GM12878 (cell line): ENCODE measurements around the gene ZSCAN9. TPM values are rescaled to one million over a fixed set of nuclear protein-coding genes. Genes with fewer than 3 reads are reported as not detected.

Experiments used
- CBFB ChIP-seq: IDR thresholded peaks from 2 replicates; pipeline ENCODE4 v1.6.1; 2016; ENCODE audit warnings: antibody characterized with exemption, low read depth
- EP300 ChIP-seq, 2 experiments: fragments of 150-350 bp in 1 of 2; IDR thresholded peaks; 2 replicates each; pipeline ENCODE4 v1.6.1; 2011 to 2012; ENCODE audit warnings: low read depth in 2 of 2, low read length in 2 of 2, borderline replicate concordance in 1 of 2, improper control_type of control experiment in 1 of 2, inconsistent platforms in 1 of 2; ENCODE audit not compliant: control insufficient read depth in 1 of 2
- FOXK2 ChIP-seq: fragments of 450-650 bp; IDR thresholded peaks from 2 replicates; pipeline ENCODE4 v1.6.1; 2017; ENCODE audit warnings: mild to moderate bottlenecking, moderate library complexity
- IKZF2 ChIP-seq, 2 experiments: fragments of 450-650 bp; IDR thresholded peaks; 2 replicates each; pipeline ENCODE4 v1.6.1; 2017; ENCODE audit warnings: mild to moderate bottlenecking in 2 of 2, moderate library complexity in 2 of 2
- NFXL1 ChIP-seq: fragments of 450-650 bp; IDR thresholded peaks from 2 replicates; pipeline ENCODE4 v1.6.1; 2017; ENCODE audit warnings: antibody characterized with exemption, mild to moderate bottlenecking, borderline replicate concordance
- PAX8 ChIP-seq: fragments of 450-650 bp; IDR thresholded peaks from 2 replicates; pipeline ENCODE4 v1.6.1; 2017; ENCODE audit warnings: mild to moderate bottlenecking, moderate library complexity
- POLR2AphosphoS2 ChIP-seq: IDR thresholded peaks from 2 replicates; pipeline ENCODE4 v1.6.1; 2011; ENCODE audit warnings: low read depth, mild to moderate bottlenecking, low read length, improper control_type of control experiment, moderate library complexity
- RAD51 ChIP-seq: fragments of 450-650 bp; IDR thresholded peaks from 2 replicates; pipeline ENCODE4 v1.6.1; 2016; ENCODE audit warnings: moderate library complexity, mild to moderate bottlenecking, inconsistent platforms
- RB1 ChIP-seq: fragments of 450-650 bp; formaldehyde crosslinking; IDR thresholded peaks from 2 replicates; pipeline ENCODE4 v1.6.1; 2017; ENCODE audit warnings: mild to moderate bottlenecking, borderline replicate concordance
- STAT1 ChIP-seq: fragments of 450-650 bp; conservative IDR thresholded peaks from 2 replicates; pipeline ENCODE4 v1.6.1; 2014; ENCODE audit warnings: antibody characterized with exemption, mild to moderate bottlenecking
- SUZ12 ChIP-seq: fragments of 200-600 bp; sonication (generic); IDR thresholded peaks from one replicate; pipeline ENCODE4 v1.6.1; 2018; ENCODE audit warnings: antibody characterized with exemption, mild to moderate bottlenecking; ENCODE audit not compliant: unreplicated experiment
- YBX1 ChIP-seq: fragments of 450-650 bp; IDR thresholded peaks from 2 replicates; pipeline ENCODE4 v1.6.1; 2016; ENCODE audit warnings: antibody characterized with exemption
- ZBED1 ChIP-seq: IDR thresholded peaks from 2 replicates; pipeline ENCODE4 v1.6.1; 2016; ENCODE audit warnings: borderline replicate concordance
- ZNF274 ChIP-seq: IDR thresholded peaks from one replicate; pipeline ENCODE4 v1.8.0; 2011; ENCODE audit not compliant: insufficient read length, insufficient read depth
- ZSCAN29 ChIP-seq: fragments of 450-650 bp; IDR thresholded peaks from 2 replicates; pipeline ENCODE4 v1.6.1; 2017; ENCODE audit warnings: mild to moderate bottlenecking, moderate library complexity
- polyA plus RNA-seq, 11 experiments: library from polyadenylated mRNA; depleted of rRNA in 4 of 11; unstranded in 6 of 11; stranded (reverse) in 5 of 11; fragments of >200 nt; fragmentation: Nextera tagmentation in 4 of 11; fragmentation: Illumina TruSeq in 1 of 11; extraction: Ambion mirVana in 4 of 11; extraction: Trizol in 1 of 11; gene quantifications; 1 replicate in 1 of 11; 2 replicates in 10 of 11; pipeline versions ENCODE4 v1.2.1 to v1.2.3, GENCODE V29; 2011 to 2016; ENCODE audit warnings: inconsistent platforms in 2 of 11, missing spikeins in 2 of 11, low read depth in 1 of 11
- total RNA-seq, 4 experiments: library from RNA; depleted of rRNA in 3 of 4; stranded (reverse); fragments of >200 nt in 3 of 4; fragmentation: Illumina TruSeq in 1 of 4; extraction: Trizol in 1 of 4; gene quantifications; 2 replicates each; pipeline versions ENCODE4 v1.2.1 to v1.2.3, GENCODE V29; 2013 to 2021
- TF ChIP-seq, protein P1 (sequence below): fragments of 150-350 bp; IDR thresholded peaks from 2 replicates; pipeline ENCODE4 v1.6.1; 2016; ENCODE audit warnings: low read depth, low read length
- TF ChIP-seq, protein P2 (sequence below): fragments of 450-650 bp; IDR thresholded peaks from 2 replicates; pipeline ENCODE4 v1.6.1; 2018; ENCODE audit warnings: borderline replicate concordance, mild to moderate bottlenecking; ENCODE audit not compliant: partially characterized antibody
- TF ChIP-seq, protein P3 (sequence below): IDR thresholded peaks from 2 replicates; pipeline ENCODE4 v1.6.1; 2012; ENCODE audit warnings: low read depth, low read length, improper control_type of control experiment
- TF ChIP-seq, protein P4 (sequence below): fragments of 450-650 bp; IDR thresholded peaks from 2 replicates; pipeline ENCODE4 v1.6.1; 2017; ENCODE audit warnings: low read depth, mild to moderate bottlenecking, moderate library complexity

Gene ZSCAN9
- total and polyA plus RNA-seq, 10 of the 15 experiments (the other 5 are each of a cell fraction or from before 2014, with no cell fraction given), result 8.1 to 28.7 (median 17.4) TPM

DNA sequence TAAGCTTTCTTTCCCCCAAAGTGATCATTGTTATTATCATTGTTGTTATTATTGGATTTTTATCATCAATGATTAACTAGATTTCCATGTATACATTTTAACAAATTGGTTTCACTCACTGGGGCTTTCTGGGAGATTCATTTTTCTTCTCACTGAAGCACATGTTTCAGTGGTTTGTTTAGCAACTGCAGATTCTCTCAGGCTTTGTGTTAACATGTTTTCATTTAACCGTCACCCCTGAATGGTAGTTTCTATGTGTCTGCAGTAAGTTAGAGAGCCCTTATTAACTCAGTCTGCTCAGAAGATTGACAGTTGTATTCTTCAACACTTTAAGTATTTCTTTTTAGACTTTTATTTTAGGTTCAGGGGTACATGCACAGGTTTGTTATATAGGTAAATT, 14.6 kb downstream of the ZSCAN9 start (continued):
- TF ChIP-seq, protein P1, sequence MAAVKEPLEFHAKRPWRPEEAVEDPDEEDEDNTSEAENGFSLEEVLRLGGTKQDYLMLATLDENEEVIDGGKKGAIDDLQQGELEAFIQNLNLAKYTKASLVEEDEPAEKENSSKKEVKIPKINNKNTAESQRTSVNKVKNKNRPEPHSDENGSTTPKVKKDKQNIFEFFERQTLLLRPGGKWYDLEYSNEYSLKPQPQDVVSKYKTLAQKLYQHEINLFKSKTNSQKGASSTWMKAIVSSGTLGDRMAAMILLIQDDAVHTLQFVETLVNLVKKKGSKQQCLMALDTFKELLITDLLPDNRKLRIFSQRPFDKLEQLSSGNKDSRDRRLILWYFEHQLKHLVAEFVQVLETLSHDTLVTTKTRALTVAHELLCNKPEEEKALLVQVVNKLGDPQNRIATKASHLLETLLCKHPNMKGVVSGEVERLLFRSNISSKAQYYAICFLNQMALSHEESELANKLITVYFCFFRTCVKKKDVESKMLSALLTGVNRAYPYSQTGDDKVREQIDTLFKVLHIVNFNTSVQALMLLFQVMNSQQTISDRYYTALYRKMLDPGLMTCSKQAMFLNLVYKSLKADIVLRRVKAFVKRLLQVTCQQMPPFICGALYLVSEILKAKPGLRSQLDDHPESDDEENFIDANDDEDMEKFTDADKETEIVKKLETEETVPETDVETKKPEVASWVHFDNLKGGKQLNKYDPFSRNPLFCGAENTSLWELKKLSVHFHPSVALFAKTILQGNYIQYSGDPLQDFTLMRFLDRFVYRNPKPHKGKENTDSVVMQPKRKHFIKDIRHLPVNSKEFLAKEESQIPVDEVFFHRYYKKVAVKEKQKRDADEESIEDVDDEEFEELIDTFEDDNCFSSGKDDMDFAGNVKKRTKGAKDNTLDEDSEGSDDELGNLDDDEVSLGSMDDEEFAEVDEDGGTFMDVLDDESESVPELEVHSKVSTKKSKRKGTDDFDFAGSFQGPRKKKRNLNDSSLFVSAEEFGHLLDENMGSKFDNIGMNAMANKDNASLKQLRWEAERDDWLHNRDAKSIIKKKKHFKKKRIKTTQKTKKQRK, result no peak
- 0 out of 2 replicates have a peak, but pooled peaks have one; percentile 22 for TF ChIP-seq RAD51
- TF ChIP-seq FOXK2, result peak; percentile 58; the same call in 1 of the 2 replicates
- TF ChIP-seq, protein P2, sequence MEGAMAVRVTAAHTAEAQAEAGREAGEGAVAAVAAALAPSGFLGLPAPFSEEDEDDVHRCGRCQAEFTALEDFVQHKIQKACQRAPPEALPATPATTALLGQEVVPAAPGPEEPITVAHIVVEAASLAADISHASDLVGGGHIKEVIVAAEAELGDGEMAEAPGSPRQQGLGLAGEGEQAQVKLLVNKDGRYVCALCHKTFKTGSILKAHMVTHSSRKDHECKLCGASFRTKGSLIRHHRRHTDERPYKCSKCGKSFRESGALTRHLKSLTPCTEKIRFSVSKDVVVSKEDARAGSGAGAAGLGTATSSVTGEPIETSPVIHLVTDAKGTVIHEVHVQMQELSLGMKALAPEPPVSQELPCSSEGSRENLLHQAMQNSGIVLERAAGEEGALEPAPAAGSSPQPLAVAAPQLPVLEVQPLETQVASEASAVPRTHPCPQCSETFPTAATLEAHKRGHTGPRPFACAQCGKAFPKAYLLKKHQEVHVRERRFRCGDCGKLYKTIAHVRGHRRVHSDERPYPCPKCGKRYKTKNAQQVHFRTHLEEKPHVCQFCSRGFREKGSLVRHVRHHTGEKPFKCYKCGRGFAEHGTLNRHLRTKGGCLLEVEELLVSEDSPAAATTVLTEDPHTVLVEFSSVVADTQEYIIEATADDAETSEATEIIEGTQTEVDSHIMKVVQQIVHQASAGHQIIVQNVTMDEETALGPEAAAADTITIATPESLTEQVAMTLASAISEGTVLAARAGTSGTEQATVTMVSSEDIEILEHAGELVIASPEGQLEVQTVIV, result no peak
- no peak for TF ChIP-seq ZBED1
- TF ChIP-seq ZNF274, result no peak
- TF ChIP-seq, protein P3, sequence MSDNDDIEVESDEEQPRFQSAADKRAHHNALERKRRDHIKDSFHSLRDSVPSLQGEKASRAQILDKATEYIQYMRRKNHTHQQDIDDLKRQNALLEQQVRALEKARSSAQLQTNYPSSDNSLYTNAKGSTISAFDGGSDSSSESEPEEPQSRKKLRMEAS, result 0 out of 2 replicates have a peak, but pooled peaks have one; percentile 29
- no peak for TF ChIP-seq STAT1
- no peak for TF ChIP-seq ZSCAN29
- no peak for TF ChIP-seq CBFB
- TF ChIP-seq PAX8, result no peak
- TF ChIP-seq RB1, result no peak
- TF ChIP-seq EP300 (IDR thresholded peaks at IDR 0.05; ENCODE audit: borderline replicate concordance in 1 of 2, control insufficient read depth in 1 of 2, low read depth in 2 of 2, low read length in 2 of 2), result peak in 1 of 2 experiments; percentile 45; a peak in 1 of 4 replicates
- TF ChIP-seq SUZ12, result no peak
- no peak for TF ChIP-seq YBX1
- peak; percentile 60 to 67; a peak in 2 of 4 replicates for TF ChIP-seq IKZF2 (IDR thresholded peaks at IDR 0.05)
- TF ChIP-seq, protein P4, sequence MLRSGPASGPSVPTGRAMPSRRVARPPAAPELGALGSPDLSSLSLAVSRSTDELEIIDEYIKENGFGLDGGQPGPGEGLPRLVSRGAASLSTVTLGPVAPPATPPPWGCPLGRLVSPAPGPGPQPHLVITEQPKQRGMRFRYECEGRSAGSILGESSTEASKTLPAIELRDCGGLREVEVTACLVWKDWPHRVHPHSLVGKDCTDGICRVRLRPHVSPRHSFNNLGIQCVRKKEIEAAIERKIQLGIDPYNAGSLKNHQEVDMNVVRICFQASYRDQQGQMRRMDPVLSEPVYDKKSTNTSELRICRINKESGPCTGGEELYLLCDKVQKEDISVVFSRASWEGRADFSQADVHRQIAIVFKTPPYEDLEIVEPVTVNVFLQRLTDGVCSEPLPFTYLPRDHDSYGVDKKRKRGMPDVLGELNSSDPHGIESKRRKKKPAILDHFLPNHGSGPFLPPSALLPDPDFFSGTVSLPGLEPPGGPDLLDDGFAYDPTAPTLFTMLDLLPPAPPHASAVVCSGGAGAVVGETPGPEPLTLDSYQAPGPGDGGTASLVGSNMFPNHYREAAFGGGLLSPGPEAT, result peak; percentile 86; the same call in 1 of the 2 replicates
- TF ChIP-seq NFXL1, result no peak
- no peak for TF ChIP-seq POLR2AphosphoS2
